Kidney (tissue), 14 donors: ENCODE measurements around the gene ANKRD13B. TPM values are rescaled to one million over a fixed set of nuclear protein-coding genes. Genes with fewer than 3 reads are reported as not detected.

Source experiments
- DNase-seq, 5 donors: peaks; one replicate each; pipeline ENCODE4 v3.0.0-alpha.2; 2013 to 2020
- FAIRE-seq: peaks from 2 replicates; lab custom pipeline; 2012; peaks lifted over from hg19 to GRCh38; lab: Jason Lieb, UNC
- H3K27ac ChIP-seq, 2 donors: one replicate each; pipeline ENCODE4 v1.7.0; 2013; ENCODE audit warnings: low read depth in 2 of 2, low read length in 2 of 2, inconsistent platforms in 1 of 2
- H3K27me3 ChIP-seq: one replicate; pipeline ENCODE4 v1.7.1; 2013; ENCODE audit warnings: low read length, inconsistent platforms; ENCODE audit not compliant: control insufficient read depth, insufficient read depth
- H3K36me3 ChIP-seq, 3 donors: one replicate each; pipeline versions ENCODE4 v1.7.0 to v1.7.1; 2013; ENCODE audit warnings: low read length in 3 of 3, control low read depth in 1 of 3, inconsistent platforms in 1 of 3; ENCODE audit not compliant: insufficient read depth in 3 of 3, control insufficient read depth in 2 of 3
- H3K4me1 ChIP-seq, 3 donors: one replicate each; pipeline versions ENCODE4 v1.7.0 to v1.7.1; 2013; ENCODE audit warnings: low read length in 3 of 3, inconsistent platforms in 1 of 3, low read depth in 1 of 3; ENCODE audit not compliant: control insufficient read depth in 2 of 3, insufficient read depth in 2 of 3
- H3K4me3 ChIP-seq, 3 donors: one replicate each; pipeline versions ENCODE4 v1.7.0 to v1.8.1; 2013; ENCODE audit warnings: low read length in 3 of 3, control low read depth in 1 of 3, inconsistent platforms in 1 of 3
- H3K9ac ChIP-seq, 3 donors: one replicate each; pipeline versions ENCODE4 v1.7.0 to v1.7.1; 2013; ENCODE audit warnings: low read length in 3 of 3, control low read depth in 1 of 3, inconsistent platforms in 1 of 3
- H3K9me3 ChIP-seq, 3 donors: one replicate each; pipeline versions ENCODE4 v1.7.0 to v1.7.1; 2013; ENCODE audit warnings: low read length in 3 of 3, control low read depth in 1 of 3, inconsistent platforms in 1 of 3; ENCODE audit not compliant: control insufficient read depth in 2 of 3, insufficient read depth in 1 of 3
- CTCF ChIP-seq: IDR thresholded peaks from 3 replicates; pipeline ENCODE4 v1.5.1; 2012; ENCODE audit warnings: mild to moderate bottlenecking, moderate library complexity, borderline replicate concordance; ENCODE audit not compliant: insufficient read depth; ENCODE audit errors: extremely low read depth
- intact Hi-C: fragments of 100-400 bp; cut with DNase I; formaldehyde crosslinking; loops from one replicate; pipeline ENCODE4 v1.11.1; 2022
- polyA plus RNA-seq: library from polyadenylated mRNA; stranded (reverse); fragments of 350-450 nt; fragmentation: Illumina TruSeq; extraction: RNeasy Lipid Tissue Mini Kit (QIAGEN cat#74804); gene quantifications from one replicate; pipeline ENCODE4 v1.2.3, GENCODE V29; 2014; ENCODE audit warnings: low read depth, low replicate concordance; ENCODE audit not compliant: insufficient read depth
- total RNA-seq: library from RNA; stranded (reverse); fragmentation: NEBNext Ultra II Directional; extraction: Animal tissue kit (Norgen Biotek cat#: 25700); gene quantifications from one replicate; pipeline ENCODE4 v1.2.1, GENCODE V29; 2021
- donor health status: control.
- donor health status: control.
- donor health status: control.
- donor health status: control.
- donor health status: control.
- donor health status: DM: yes; HTN: yes; CAD: no.
- donor health status: Normal renal cell carcinoma (clear cell type).

ANKRD13B gene
- total and polyA plus RNA-seq, 2 donors from 2014 or later = 2.8 to 3.3 TPM

GRCh38 chr17:29617481-29618271 lies 24.7 kb downstream of the ANKRD13B start:
- Histone ChIP-seq H3K9me3 (no peaks in the 10 kb centered on the region), H3K4me3 (peak overlapping the region in 2 of 3 donors; percentile 29 to 37), H3K36me3 (no peaks in the 10 kb centered on the region), H3K27me3 (peaks cover 22% of the 10 kb centered on the region), H3K27ac (no peak overlapping the region), H3K4me1 (peaks cover 0 to 37% (median 17%) of the 10 kb centered on the region in 3 donors), H3K9ac (no peak overlapping the region)
- DNase-seq (peak in 3 of 5 donors; percentile 65 to 90 (median 70)), FAIRE-seq (no peak)
- peak; percentile 66 for TF ChIP-seq CTCF
- intact Hi-C loops = no loop called here

GRCh38 chr17:29618272-29619065 lies 25.5 kb downstream of the ANKRD13B start:
- H3K9me3 ChIP-seq = no peaks in the 10 kb centered on the region
- no peaks in the 10 kb centered on the region for H3K36me3 ChIP-seq
- H3K9ac ChIP-seq = no peak overlapping the region
- intact Hi-C loops = no loop called here
- peak in 1 of 5 donors; percentile 62 for DNase-seq
- H3K4me3 ChIP-seq = no peak overlapping the region
- FAIRE-seq = no peak
- peaks cover 0 to 38% (median 17%) of the 10 kb centered on the region in 3 donors for H3K4me1 ChIP-seq
- no peak overlapping the region for H3K27ac ChIP-seq
- no peak for TF ChIP-seq CTCF
- H3K27me3 ChIP-seq = peaks cover 22% of the 10 kb centered on the region

- intact Hi-C loops = no loop called here
- no peak overlapping the region for H3K27ac ChIP-seq
These were observed 26.3 kb downstream of the ANKRD13B start for GRCh38 chr17:29619251-29619650.

More at GRCh38 chr17:29619251-29619650, 26.3 kb downstream of the ANKRD13B start:
- H3K36me3 ChIP-seq = no peaks in the 10 kb centered on the region
- H3K27me3 ChIP-seq = peaks cover 22% of the 10 kb centered on the region
- FAIRE-seq = no peak
- no peaks in the 10 kb centered on the region for H3K9me3 ChIP-seq
- peaks cover 0 to 34% (median 14%) of the 10 kb centered on the region in 3 donors for H3K4me1 ChIP-seq
- no peak for TF ChIP-seq CTCF
- DNase-seq = peak in 2 of 5 donors; percentile 52 to 63
- no peak overlapping the region for H3K9ac ChIP-seq
- no peak overlapping the region for H3K4me3 ChIP-seq
